ENCODE results near the gene THADA.
"Not testable (repeated sequence)": the region's sequence is repeated elsewhere in the genome, so short reads cannot be mapped to it uniquely, and the experiment has no call there.

THADA gene, protein sequence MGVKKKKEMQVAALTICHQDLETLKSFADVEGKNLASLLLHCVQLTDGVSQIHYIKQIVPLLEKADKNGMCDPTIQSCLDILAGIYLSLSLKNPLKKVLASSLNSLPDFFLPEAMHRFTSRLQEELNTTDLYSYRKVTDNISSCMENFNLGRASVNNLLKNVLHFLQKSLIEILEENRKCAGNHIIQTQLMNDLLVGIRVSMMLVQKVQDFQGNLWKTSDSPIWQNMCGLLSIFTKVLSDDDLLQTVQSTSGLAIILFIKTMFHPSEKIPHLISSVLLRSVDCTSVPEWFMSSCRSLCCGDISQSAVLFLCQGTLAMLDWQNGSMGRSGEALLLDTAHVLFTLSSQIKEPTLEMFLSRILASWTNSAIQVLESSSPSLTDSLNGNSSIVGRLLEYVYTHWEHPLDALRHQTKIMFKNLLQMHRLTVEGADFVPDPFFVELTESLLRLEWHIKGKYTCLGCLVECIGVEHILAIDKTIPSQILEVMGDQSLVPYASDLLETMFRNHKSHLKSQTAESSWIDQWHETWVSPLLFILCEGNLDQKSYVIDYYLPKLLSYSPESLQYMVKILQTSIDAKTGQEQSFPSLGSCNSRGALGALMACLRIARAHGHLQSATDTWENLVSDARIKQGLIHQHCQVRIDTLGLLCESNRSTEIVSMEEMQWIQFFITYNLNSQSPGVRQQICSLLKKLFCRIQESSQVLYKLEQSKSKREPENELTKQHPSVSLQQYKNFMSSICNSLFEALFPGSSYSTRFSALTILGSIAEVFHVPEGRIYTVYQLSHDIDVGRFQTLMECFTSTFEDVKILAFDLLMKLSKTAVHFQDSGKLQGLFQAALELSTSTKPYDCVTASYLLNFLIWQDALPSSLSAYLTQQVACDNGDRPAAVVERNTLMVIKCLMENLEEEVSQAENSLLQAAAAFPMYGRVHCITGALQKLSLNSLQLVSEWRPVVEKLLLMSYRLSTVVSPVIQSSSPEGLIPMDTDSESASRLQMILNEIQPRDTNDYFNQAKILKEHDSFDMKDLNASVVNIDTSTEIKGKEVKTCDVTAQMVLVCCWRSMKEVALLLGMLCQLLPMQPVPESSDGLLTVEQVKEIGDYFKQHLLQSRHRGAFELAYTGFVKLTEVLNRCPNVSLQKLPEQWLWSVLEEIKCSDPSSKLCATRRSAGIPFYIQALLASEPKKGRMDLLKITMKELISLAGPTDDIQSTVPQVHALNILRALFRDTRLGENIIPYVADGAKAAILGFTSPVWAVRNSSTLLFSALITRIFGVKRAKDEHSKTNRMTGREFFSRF (N-terminal part only)

DNA sequence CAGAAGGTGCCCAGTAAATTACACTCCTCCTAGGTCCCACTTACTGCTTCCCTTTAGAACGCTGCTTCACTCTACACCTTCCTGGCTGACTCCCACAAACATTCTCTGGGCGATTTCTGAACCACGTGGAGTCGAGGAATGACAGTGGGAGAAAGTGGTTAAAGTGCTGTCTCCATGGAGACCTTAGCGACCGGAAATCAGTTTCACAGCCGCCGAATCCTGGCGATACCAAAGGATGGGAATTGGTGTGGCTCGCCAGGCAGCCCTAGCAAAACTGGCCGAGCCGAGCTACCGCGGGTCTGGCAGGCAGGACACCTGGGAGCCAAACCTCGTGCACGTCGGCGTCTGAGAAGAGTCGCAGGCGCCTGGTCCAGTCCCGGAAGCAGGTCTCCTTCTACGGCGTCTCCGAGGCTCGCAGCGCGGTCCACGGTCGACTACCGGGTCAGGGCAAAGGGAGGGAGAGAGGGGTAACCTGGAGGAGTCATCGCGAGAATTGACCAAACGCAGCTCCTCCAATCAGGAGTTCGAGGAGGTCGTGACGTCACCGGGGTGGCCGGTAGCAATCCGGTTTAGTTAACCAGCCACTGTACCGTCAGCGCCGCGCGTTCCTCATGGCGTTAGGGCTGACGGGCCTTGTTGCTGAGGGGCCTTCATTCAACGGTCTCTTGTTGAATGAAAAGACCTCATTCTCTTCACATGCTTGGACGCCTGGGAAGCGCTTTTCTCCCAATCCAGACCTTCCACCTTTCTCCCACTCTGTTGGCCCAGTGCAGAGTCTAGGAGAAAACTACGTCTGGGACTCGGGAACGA lies at the start of gene THADA:
Gene THADA (minus strand): TSS at position 436 of the 810 bp plus-strand sequence. CDS start 3,646 bp downstream, outside the sequence.
- DNase-seq, result peak; percentile 92

DNA sequence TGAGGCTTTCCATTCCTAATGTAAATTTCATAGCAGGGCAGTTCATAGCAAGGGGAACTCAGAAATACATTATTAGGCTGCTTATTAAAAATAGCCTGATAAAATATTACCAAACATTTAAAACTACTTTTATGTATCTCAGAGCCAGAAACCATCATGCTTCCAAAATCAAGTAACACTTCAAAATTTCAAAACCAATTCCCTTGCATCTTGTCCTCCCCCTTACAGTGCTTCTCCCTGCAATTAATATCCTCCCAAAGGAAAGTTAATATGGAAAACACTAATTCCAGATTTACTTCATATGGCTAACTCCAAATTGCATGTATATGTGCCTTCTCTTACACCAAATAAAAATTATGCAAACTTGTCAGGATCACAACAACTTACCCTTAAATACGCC lies 47.8 kb upstream of the THADA start:
- DNase-seq, result no peak

DNA sequence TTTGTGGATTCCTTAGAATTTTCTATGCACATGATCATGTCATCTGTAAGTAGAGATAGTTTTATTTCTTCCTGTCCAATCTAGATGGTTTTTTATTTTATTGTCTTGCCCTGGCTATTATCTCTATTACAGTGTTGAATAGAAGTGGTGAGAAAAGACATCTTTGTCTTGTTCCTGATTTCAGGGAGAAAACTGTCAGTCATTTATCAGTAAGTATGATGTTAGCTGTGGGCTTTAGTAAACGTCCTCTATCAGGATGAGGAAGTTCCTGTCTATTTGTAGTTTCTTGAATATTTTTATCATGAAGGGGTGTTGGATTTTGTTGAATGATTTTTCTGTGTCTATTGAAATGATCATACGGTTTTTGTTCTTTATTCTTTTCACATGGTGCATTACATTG lies 46.5 kb upstream of the THADA start:
- no peak for DNase-seq

DNA sequence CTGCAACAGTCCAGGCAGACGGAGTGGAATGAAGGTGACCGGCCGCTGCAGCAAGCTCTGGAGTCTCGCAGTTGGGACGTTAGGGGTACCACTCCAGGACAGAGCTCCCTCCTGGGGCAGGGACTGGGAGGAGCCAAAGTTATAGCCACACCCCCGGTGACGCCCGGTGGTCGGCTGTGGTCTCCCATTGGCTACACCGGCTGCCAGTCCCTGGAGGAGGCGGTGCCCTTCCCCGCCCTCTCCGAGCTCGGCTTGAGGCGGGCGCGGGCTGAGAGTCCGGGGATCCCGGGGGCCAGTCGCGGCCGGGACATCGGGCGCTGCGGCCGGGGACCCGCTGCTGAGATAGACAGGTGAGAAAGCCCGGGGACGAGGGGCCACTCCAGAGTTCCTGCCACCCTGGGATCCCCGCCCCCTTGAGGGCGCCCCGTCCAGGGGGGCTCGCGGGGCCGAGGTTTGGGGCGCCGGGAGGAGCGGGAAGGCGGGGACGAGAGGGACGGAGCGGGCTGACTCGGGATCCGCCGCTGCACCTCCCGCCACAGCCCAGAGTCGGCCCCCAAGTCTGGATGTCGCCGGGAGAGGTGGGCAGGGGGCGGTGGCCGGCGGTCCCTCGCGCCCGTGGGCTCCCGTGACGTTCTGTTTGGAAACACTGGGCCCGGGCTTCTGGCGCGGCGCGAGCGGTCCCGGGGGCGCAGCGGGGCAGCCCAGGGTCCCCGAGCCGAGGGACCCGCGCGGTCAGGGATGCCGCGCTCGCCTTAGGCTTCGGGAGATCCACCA lies 41.4 kb upstream of the THADA start, which contains the start of gene PLEKHH2:
Gene PLEKHH2 (plus strand): TSS at position 231 of the 774 bp plus-strand sequence. CDS start 7,414 bp downstream, outside the sequence.
- DNase-seq, result peak; percentile 54

DNA sequence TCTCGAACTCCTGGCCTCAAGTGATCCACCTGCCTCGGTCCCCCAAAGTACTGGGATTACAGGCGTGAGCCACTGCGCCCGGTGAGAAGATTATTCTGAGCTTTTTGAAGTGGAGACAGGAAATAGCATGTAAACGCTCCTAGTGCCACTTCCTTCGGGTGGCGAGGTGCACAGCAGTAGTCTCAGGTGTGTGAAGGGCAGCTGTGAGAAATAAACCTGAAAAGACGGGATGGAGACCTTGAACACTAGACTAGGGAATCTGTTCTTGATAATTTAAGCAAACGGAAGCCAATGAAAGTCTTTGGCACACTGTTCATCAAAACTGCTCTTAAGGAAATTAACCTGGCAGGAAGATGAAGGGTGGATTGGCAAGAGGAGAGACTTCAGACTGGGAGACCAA lies 40.8 kb upstream of the THADA start:
- no peak for DNase-seq

DNA sequence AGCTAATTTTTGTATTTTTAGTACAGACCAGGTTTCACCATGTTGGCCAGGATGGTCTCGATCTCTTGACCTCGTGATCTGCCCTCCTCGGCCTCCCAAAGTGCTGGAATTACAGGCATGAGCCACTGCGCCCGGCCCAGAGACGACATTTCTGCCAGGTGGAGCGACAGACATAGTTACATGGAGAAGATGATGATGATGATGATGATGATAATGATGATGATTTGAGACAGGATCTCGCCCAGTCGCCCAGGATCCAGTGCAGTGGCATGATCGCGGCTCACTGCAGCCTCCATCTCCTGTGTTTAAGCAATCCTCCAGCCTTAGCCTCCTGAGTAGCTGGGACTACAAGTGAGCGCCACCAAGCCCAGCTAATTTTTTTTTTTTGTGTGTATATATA lies 40.3 kb upstream of the THADA start:
- DNase-seq, result not testable (repeated sequence)

DNA sequence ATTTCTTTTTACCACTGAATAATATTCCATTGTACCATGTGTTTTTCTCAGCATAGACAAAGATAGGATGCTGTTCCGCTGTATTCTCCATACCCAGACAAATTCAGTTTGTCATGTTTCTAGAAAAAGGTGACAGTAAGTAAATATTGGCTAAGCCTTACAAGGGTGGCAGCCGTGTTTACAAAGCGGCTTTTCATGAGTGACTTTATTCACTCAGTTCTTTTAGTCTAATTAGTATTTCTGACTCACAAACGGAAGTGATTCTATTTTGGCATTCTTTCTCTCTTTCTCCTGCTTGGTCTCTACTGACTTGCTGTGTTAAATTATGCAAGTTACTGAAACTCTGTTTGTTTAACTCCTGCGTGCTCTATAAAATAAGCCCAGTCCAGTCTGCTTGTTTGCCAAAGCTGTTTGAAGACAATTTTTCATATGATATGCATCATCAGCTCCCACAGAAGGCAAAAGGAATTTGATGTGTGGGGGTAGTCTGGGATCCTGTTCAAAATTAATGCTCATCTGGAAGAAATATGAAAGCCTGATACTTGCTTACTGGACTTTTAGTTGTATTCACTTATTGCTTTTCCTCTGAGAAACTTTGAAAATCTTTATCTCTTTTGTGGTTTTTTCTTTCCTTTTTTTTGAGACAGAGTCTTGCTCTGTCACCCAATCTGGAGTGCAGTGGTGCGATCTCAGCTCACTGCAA lies 38.9 kb upstream of the THADA start:
- DNase-seq, result no peak

DNA sequence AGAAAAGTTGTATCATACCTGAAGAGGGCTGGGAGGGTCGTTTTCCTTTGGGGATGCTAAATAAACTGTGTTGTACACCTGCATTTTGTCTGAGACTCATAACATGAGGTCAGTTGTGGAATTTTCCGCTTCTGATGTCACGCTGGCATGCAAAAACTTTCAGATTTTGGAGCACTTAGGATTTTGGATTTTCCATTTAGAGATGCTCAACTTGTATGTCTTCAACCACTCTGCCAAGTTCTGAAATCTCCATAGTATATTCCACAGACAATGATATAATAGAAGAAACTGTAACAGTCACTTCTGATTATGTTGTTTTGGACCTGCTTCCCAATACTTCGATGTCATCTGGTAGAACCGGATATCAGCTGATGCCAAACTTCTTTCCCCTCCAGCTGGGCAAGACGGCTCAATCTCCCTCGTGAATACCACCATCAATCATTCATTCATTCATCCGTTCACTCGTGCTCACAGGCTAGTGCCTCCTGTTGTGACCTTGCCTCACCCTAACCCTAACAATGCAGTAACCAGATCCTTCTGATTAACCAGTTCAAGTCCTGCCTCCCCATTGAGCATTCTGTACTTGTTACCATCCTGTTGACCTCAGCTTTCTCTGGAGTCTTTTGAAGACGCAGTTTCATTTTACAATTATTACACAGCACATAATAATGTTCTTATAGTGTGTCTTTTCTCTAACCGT lies 35.9 kb upstream of the THADA start:
- no peak for DNase-seq

DNA sequence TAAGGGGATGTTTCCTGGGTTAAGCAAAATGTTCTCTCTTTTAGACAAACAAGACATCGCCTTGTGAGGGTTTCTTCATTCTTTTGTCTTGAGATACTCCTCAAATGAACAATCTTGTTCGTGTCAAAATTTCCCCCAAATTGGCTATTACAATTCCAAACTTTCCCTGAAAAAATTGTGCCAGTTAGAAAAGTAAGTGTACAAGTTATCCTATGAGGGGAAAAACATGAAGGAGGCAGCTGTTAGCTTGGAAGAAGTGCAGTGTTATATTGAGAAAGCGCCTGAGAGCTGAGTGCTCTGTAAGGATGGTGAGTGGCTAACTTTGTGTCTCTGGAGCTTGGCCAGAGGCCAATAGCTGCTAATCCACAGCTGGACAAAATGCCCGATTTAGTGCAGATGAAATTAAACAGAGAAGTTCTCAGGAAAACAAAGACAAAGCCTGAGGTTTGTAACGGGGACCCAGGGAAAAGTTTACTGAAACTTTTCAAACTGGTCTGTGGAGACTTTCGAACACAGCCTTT lies 27.2 kb upstream of the THADA start:
- no peak for DNase-seq

DNA sequence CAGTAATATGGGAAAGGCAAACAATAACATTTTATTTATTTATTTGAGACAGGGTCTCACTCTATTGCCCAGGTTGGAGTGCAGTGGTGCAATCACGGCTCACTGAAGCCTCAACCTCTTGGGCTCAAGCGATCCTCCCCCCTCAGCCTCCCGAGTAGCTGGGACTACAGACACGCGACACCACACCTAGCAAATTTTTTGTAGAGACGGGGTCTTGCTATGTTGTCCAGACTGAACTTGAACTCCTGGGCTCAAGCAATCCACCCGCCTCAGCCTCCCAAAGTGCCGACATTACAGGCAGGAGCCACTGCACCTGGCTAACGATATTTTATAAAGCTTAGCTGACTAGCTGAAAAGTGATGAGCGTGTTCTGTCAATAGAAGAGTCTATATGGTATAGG lies 23.7 kb upstream of the THADA start:
- DNase-seq, result no peak

DNA sequence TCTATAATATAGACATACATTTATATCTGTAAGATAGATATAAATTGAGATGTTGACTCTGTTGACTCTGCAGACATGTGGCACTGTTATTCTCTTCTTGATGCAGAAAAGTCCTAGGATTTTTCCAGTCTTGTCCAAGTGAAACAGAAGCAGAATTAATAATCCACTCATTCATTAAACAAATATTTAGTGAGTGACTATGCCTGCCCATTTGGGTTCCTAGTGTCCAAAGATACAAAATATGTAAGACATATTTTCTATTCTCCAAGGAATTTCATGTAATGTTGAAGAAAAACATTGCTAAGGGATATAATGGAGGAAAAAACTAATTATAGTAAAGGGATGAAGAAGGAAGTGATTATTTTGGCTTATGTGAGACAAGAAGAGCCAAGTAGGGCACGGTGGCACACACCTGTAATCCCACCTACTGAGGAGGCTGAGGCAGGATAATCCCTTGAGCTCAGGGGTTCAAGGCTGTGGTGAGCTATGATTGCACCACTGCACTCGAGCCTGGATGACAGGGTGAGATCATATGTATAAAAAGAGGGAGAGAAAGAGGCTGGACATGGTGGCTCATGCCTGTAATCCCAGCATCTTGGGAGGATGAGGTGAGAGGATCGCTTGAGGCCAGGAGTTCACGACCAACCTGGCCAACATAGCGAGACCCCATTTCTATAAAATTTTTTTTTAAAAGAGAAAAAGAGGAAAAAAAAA lies 21.3 kb upstream of the THADA start:
- DNase-seq, result no peak

DNA sequence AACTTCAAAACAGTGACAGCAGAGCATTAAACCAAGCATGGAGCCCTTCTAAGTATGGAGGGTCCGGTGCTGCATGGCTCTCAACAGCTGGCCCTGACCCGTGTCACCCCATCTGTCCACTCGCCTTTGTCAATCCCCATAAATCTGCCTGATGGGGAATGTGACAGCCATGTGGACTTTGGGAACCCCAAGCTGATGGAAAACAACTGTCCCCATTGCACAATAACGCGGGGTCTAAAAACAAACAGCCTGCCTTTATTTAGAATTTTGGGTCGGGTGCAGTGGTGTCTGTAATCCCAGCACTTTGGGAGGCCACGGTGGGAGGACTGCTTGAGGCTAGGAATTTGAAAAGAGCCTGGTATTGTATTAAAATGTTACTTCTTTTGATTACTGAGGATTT lies 17.1 kb upstream of the THADA start:
- no peak for DNase-seq

DNA sequence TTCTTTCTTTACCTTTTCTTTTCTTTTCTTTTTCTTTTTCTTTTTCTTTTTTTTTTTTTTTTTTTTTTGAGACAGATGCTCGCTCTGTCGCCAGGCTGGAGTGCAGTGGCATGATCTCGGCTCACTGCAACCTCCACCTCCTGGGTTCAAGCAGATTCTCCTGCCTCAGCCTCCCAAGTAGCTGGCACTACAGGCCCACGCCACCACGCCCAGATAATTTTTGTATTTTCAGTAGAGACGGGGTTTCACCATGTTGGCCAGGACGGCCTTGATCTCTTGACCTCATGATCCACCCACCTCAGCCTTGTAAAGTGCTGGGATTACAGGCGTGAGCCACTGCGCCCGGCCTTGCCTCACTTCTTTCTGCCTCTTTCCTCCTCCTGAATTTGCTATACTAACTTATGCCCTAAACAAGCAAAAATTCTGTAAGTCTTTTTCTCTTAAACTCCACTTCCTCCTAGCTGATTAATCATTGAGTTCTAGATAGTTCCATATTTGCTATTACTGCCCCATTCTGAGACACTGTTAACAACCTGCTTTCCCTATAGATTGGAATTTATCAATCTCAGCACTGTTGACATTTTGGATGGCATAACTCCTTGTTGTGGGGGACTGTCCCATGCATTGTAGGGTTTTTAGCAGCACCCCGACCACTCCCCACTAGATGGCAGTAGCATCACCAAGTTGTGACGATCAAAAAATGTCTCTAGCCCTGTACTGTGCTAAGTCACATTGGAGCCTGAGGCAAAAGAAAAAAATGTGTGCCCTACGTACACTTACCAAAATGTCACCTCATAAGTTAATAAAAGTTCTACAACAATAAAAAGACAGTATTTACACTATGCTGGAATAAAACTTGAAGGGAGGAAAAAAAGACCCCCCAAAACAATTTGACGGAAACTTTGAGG lies 16.4 kb upstream of the THADA start:
- peak; percentile 32 for DNase-seq

DNA sequence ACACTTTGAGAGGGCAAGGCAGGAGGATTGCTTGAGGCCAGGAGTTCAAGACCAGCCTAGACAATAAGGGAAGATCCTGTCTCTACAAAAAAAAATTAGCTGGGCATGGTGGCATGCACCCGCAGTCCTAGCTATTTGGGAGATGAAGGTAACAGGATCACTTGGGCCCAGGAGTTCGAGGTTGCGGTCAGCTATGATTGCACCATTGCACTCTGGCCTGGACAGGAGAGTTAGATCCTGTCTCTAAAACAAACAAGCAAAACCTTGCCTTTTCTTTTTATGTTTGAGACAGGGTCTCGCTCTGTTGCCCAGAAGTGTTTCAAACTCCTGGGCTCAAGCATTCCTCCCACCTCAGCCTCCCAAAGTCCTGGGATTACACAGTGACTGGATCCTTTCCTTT lies 14.5 kb upstream of the THADA start:
- DNase-seq, result no peak

DNA sequence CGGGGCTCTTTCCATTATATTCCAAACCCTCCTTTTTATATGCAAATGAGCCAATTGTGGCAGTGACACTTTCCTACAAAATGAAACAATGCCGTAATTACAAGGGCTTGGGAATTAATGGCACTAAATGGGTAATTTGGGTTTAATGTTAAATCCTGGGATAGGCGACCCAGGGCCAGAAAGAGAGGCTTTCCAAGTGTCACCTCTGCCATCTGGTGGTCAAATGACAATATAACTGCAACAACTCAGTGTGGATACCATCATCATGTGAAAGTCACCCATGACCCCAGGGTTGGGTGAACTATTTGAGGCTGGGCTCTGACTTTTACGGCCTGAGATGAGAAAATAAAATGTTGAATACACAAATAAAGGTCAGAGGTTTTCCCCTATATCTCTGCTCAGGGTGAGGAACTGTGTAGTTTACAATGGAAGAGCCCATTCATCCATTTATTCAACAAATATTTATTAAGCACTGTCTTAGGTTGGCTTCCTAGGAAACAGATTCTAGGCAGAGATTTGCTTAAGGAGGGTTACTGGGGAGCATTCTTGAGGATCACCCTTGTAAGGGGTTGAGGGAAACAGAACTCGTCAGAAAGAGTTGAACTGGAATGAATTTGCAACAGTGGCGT lies 13.6 kb upstream of the THADA start:
- DNase-seq, result peak; percentile 38

DNA sequence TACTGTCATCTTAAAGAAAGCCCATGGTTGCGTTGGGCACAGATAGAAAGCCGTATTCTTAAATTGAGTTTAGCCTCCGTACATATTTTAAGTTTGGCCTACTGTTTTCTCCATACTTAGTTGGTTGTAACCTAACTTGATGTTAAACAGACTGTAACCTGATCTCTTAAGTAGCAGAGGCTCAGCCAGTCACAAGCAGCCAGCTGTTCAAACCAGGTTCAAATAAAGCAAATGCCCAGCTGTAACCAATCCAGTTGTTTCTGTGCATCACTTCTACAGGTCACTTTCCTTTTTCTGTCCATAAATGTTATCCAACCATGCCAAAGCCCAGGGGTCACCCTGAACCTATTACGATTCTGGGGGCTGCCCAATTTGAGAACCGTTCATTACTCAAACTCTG lies 10.0 kb upstream of the THADA start:
- DNase-seq, result no peak

DNA sequence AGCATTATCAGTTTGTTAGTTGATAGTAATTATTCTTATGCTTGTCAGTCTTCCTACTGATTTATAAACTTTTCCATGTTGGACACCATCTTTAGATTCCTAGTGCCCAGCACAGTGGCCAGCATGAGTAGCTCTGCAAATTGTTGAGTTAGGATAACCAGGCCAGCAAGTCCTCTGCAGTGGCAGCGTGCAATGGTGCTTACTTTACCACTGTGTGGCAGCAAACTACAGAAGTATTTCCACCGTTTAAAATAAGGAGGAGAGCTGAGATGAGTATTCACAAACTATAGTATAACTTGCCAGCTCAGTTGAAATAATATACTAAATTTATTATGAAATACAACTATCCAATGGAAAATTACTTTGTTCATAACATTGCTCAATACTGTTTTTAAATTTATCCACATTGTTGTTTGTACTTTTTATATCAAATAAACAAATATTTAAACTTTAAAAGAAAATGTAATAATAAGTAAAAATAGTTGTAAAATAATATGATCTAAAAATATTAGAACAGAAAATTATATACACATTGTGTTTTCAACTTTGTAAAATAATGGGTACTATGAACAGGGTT lies 9.3 kb upstream of the THADA start:
- no peak for DNase-seq
